ENCODE results near the gene AR. TPM values are rescaled to one million over a fixed set of nuclear protein-coding genes. Genes with fewer than 3 reads are reported as not detected.

The AR gene
- total RNA-seq, 4 donors from 2014 or later, result 6.8 to 9.9 (median 8.2) TPM

DNA sequence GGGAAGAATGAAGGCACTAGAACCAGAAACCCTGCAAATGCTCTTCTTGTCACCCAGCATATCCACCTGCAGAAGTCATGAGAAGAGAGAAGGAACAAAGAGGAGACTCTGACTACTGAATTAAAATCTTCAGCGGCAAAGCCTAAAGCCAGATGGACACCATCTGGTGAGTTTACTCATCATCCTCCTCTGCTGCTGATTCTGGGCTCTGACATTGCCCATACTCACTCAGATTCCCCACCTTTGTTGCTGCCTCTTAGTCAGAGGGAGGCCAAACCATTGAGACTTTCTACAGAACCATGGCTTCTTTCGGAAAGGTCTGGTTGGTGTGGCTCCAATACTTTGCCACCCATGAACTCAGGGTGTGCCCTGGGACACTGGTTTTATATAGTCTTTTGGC, 181.7 kb downstream of the AR start:
- peaks cover 21 to 37% of the 10 kb centered on the region in 2 donors for H3K4me1 ChIP-seq
- in situ Hi-C loops (cut with MboI; ENCODE audit: low sequenced_read_pairs in 4 of 4) (loop anchor here in 1 of 4 donors (10.0 kb wide), 1 partner anchor 369 kb away; no protein-coding TSS in a partner anchor), intact Hi-C loops (cut with DNase I; ENCODE audit: low total_unique reads) (no loop called here)
- H3K27ac ChIP-seq, result peak overlapping the region in 3 of 4 donors; percentile 57 to 75 (median 61)
- no peaks in the 10 kb centered on the region for H3K27me3 ChIP-seq
- ATAC-seq, result no peak
- no peaks in the 10 kb centered on the region for H3K9me3 ChIP-seq
- H3K36me3 ChIP-seq, result no peaks in the 10 kb centered on the region
- TF ChIP-seq, protein P1, sequence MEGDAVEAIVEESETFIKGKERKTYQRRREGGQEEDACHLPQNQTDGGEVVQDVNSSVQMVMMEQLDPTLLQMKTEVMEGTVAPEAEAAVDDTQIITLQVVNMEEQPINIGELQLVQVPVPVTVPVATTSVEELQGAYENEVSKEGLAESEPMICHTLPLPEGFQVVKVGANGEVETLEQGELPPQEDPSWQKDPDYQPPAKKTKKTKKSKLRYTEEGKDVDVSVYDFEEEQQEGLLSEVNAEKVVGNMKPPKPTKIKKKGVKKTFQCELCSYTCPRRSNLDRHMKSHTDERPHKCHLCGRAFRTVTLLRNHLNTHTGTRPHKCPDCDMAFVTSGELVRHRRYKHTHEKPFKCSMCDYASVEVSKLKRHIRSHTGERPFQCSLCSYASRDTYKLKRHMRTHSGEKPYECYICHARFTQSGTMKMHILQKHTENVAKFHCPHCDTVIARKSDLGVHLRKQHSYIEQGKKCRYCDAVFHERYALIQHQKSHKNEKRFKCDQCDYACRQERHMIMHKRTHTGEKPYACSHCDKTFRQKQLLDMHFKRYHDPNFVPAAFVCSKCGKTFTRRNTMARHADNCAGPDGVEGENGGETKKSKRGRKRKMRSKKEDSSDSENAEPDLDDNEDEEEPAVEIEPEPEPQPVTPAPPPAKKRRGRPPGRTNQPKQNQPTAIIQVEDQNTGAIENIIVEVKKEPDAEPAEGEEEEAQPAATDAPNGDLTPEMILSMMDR (IDR thresholded peaks at IDR 0.05 in 4 of 5, conservative IDR thresholded peaks at IDR 0.05 in 1 of 5), result no peak
- no peak for TF ChIP-seq POLR2A (IDR thresholded peaks at IDR 0.05)
- no peak for DNase-seq
- H3K4me3 ChIP-seq, result no peak overlapping the region

GRCh38 chrX:67726018-67726417, 182.2 kb downstream of the AR start:
- Histone ChIP-seq H3K27me3 (no peaks in the 10 kb centered on the region), H3K36me3 (no peaks in the 10 kb centered on the region), H3K9me3 (no peaks in the 10 kb centered on the region), H3K4me3 (no peak overlapping the region), H3K27ac (peak overlapping the region in 3 of 4 donors; percentile 39 to 75 (median 61)), H3K4me1 (peaks cover 21 to 33% of the 10 kb centered on the region in 2 donors)
- in situ Hi-C loops (cut with MboI; ENCODE audit: low sequenced_read_pairs in 4 of 4) (loop anchor here in 1 of 4 donors (10.0 kb wide), 1 partner anchor 369 kb away; no protein-coding TSS in a partner anchor), intact Hi-C loops (cut with DNase I; ENCODE audit: low total_unique reads) (no loop called here)
- no peak for DNase-seq
- ATAC-seq, result no peak
- TF ChIP-seq POLR2A (IDR thresholded peaks at IDR 0.05), result no peak
- TF ChIP-seq, protein P1 (IDR thresholded peaks at IDR 0.05 in 4 of 5, conservative IDR thresholded peaks at IDR 0.05 in 1 of 5), result no peak

DNA sequence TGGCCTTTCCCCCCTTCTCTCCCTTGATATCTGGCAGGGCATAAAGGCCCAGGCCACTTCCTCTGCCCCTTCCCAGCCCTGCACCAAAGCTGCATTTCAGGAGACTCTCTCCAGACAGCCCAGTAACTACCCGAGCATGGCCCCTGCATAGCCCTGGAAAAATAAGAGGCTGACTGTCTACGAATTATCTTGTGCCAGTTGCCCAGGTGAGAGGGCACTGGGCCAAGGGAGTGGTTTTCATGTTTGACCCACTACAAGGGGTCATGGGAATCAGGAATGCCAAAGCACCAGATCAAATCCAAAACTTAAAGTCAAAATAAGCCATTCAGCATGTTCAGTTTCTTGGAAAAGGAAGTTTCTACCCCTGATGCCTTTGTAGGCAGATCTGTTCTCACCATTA, 183.8 kb downstream of the AR start:
- no peaks in the 10 kb centered on the region for H3K27me3 ChIP-seq
- ATAC-seq (no peak), DNase-seq (no peak)
- peaks cover 19 to 31% of the 10 kb centered on the region in 2 donors for H3K4me1 ChIP-seq
- H3K36me3 ChIP-seq, result no peaks in the 10 kb centered on the region
- in situ Hi-C loops (cut with MboI; ENCODE audit: low sequenced_read_pairs in 4 of 4), result loop anchor here in 1 of 4 donors (10.0 kb wide), 1 partner anchor 367 kb away; no protein-coding TSS in a partner anchor
- H3K4me3 ChIP-seq, result no peak overlapping the region
- intact Hi-C loops (cut with DNase I; ENCODE audit: low total_unique reads), result no loop called here
- no peaks in the 10 kb centered on the region for H3K9me3 ChIP-seq
- H3K27ac ChIP-seq, result no peak overlapping the region
- TF ChIP-seq, protein P1 (IDR thresholded peaks at IDR 0.05 in 4 of 5, conservative IDR thresholded peaks at IDR 0.05 in 1 of 5), result no peak
- TF ChIP-seq POLR2A (IDR thresholded peaks at IDR 0.05), result no peak

DNA sequence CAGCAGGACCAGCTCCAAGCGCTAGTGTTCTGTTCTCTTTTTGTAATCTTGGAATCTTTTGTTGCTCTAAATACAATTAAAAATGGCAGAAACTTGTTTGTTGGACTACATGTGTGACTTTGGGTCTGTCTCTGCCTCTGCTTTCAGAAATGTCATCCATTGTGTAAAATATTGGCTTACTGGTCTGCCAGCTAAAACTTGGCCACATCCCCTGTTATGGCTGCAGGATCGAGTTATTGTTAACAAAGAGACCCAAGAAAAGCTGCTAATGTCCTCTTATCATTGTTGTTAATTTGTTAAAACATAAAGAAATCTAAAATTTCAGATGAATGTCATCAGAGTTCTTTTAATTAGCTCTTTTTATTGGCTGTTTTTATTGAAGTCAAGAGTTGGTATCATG, 186.5 kb downstream of the AR start:
- Histone ChIP-seq H3K4me1 (peaks cover 12 to 13% of the 10 kb centered on the region in 2 donors), H3K4me3 (no peak overlapping the region), H3K9me3 (no peaks in the 10 kb centered on the region), H3K36me3 (no peaks in the 10 kb centered on the region), H3K27ac (no peak overlapping the region), H3K27me3 (no peaks in the 10 kb centered on the region)
- TF ChIP-seq POLR2A (IDR thresholded peaks at IDR 0.05), result no peak
- TF ChIP-seq, protein P1 (IDR thresholded peaks at IDR 0.05 in 4 of 5, conservative IDR thresholded peaks at IDR 0.05 in 1 of 5), result no peak
- ATAC-seq (no peak), DNase-seq (no peak)
- in situ Hi-C loops (cut with MboI; ENCODE audit: low sequenced_read_pairs in 4 of 4), result no loop called here
- intact Hi-C loops (cut with DNase I; ENCODE audit: low total_unique reads), result no loop called here

GRCh38 chrX:67731061-67731460, 187.2 kb downstream of the AR start:
- no peaks in the 10 kb centered on the region for H3K27me3 ChIP-seq
- in situ Hi-C loops (cut with MboI; ENCODE audit: low sequenced_read_pairs in 4 of 4), result no loop called here
- DNase-seq (no peak), ATAC-seq (no peak)
- no peak overlapping the region for H3K27ac ChIP-seq
- H3K9me3 ChIP-seq, result no peaks in the 10 kb centered on the region
- H3K4me3 ChIP-seq, result no peak overlapping the region
- H3K4me1 ChIP-seq, result peaks cover 5 to 9% of the 10 kb centered on the region in 2 donors
- intact Hi-C loops (cut with DNase I; ENCODE audit: low total_unique reads), result no loop called here
- no peaks in the 10 kb centered on the region for H3K36me3 ChIP-seq
- TF ChIP-seq POLR2A (IDR thresholded peaks at IDR 0.05), result no peak
- TF ChIP-seq, protein P1 (IDR thresholded peaks at IDR 0.05 in 4 of 5, conservative IDR thresholded peaks at IDR 0.05 in 1 of 5), result no peak
